HG02610 (cell line): Measurements from ENCODE around the gene HOXC4.

Experiments
- ATAC-seq: cut with Tn5 transposase; IDR thresholded peaks from one replicate; pipeline ENCODE4 v1.9.1; 2021; ENCODE audit warnings: mild to moderate bottlenecking, moderate library complexity; ENCODE audit not compliant: unreplicated experiment

The HOXC4 gene

DNA sequence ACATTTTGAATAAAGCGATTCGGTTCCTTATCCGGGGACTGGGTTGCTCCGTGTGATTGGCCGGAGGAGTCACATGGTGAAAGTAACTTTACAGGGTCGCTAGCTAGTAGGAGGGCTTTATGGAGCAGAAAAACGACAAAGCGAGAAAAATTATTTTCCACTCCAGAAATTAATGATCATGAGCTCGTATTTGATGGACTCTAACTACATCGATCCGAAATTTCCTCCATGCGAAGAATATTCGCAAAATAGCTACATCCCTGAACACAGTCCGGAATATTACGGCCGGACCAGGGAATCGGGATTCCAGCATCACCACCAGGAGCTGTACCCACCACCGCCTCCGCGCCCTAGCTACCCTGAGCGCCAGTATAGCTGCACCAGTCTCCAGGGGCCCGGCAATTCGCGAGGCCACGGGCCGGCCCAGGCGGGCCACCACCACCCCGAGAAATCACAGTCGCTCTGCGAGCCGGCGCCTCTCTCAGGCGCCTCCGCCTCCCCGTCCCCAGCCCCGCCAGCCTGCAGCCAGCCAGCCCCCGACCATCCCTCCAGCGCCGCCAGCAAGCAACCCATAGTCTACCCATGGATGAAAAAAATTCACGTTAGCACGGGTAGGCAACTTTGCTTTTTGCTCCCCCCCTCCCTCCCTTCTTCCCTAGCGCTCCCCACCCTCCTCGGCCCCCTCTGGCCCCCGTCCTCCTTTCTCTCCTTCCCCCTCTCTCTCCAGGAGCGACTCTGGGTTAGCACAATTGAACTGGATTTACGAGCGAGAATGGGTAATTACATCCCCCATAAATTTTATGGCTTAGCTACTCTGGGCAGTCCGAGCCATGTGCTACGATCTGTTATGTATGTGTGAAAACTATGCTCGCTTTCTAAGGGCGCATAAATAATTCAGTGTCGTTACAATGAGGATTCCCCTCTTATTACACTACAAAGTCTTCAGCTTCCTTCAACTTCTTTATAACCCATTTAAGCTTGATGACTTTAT lies at the start of gene HOXC4:
Gene HOXC4 (plus strand): TSS at position 85 of the 991 bp plus-strand sequence. CDS start 88 bp downstream, at position 173.
- ATAC-seq: peak; percentile 53

DNA sequence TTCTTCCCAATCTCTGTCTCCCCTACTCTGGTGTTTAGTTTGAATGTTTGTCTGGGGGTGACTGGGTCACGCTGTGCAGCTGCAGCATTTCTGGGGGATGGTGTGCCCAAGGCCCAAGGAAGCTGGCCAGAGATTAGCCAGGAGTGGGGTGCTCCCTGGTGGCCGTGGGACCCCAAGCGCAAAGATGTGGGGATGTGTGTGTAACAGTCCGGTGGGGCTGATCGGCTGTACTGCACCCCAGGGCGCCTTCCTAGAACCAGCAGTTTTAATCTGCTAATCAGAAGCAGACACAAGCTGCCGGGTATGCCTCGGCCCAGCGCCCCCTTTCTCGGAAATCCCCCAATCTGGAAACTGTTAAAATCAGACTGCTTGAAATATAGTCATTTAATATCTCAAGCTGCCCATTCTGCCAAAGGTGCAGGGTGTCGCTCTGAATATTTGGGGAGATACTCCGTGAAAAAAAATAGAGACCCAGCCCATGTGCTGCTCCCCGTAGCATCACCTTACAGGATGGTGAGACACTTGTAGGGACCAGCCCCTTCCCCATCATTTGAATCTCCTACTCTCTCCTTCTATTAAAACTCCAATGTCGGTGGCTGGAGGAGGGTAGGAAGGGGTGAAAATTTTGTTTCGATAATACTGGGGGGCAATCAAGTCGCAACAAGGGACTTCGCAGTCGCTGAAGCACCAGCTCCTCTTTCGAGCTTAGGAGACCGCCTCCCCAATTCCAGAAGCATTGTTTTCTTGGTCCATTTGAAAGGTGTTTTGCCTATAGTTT lies 49.4 kb upstream of the HOXC4 start:
- ATAC-seq: no peak

DNA sequence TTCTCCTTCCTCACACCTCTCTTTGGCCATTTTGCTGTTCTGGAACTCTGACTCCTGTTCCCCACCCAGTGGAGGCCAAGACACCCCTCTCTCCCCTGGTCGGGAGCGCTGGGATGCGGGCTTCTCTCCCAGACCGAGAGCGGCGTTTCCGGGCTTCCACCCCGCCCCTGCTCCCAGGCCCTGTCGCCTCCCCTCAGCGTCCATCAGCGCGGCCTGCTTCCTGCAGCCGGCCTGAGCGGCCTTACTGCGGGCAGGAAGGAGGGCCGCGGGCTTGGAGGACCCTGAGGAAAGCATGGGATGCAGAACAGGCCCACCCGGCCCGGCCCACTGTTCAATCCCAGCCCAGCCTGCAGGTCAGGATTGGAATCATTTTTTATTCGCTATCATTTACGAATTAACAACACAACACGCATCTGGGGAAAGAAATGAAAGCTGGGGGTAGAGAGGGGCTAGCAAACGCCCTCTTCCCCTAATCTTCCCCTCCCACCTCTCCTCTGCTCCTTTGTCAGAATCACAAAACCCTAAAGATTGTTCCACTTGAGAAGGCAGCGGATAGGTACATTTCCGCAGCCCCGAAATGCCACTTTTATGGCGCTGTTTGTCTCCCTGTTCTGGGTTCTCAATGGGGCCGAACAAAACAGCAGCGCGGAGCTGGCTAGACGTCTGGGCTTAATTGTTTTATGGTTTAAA lies 48.6 kb upstream of the HOXC4 start:
- ATAC-seq: no peak

DNA sequence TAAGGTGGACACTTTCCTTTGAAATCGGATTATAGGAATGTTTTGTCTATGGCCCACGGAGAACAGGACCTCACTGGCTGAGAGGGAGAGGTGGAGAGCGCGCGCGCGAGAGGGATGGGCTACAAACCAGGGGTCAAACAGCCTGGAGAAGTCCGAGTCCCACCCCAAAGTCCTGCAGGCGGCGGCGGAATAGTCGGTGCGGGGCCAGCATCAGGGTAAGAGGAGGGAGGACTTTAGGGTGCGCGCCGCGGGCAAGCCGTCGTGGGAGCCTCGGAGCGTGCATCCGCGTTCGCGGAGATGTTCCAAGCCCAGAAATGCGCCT lies 48.1 kb upstream of the HOXC4 start:
- ATAC-seq: no peak

DNA sequence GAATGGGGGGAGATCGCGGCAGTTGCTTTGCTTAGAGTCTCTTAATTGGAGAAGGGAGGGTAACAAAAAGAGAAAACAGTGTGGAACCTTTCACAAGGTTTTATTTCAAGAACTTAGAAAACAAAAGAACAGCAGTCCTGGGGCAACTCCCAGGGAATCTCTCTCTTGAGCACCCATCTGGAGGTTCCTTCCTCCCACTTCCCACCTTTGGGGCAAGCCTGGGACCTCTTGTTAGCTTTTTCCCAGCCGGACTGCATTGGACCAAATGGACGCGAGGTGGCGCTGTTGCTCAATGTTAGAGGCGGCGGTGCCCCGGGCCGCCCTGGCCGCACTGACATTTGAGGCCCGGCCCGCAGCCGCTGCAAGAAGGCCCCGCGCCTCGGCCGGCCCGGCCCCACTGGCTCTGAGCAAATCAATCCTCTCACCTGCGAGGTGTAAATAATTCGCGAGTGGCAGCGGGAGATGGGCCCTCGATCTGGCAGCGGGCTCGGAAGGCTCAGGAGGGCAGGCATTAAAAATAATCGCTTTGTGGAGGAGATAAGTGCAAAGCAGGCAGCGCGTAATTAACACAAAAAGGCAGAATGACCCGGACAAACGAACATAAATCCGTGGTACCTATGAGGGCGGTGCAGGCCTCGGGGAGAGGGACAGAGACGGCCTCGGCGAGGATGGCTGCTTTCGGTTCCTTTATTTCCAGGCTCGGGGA lies 47.6 kb upstream of the HOXC4 start:
- ATAC-seq: no peak

DNA sequence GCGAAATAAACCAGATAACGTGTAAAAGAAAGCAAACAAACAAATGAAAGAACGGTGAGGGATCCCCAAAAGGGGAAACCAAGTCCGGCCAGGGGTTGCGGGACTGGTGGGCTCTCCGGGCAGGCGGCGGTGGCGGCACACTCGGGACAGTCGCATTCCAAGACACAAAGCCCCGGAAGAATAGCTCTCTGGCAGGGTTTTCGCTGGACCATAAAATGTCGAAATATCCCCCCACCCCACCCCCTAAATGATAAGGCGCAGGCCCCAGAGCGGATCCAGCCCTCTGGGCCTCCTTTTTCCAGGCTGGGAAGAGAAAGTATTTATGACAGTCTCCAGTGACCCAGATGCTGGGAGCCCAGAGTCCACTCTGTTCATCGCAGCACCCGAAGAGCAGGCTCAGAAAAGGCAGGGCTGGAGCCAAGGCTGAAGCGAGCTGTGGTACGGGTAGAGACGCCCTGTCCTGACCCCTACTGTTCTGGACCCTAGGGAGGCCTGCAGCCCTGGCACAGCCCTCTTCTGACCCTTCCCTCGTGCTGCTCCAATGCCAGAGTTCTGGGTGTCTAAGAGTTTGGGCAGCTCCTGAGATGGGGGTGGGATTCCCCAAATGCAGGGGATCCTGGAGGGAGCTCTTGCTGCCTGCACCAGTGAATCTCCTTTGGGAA lies 46.9 kb upstream of the HOXC4 start:
- no peak for ATAC-seq

DNA sequence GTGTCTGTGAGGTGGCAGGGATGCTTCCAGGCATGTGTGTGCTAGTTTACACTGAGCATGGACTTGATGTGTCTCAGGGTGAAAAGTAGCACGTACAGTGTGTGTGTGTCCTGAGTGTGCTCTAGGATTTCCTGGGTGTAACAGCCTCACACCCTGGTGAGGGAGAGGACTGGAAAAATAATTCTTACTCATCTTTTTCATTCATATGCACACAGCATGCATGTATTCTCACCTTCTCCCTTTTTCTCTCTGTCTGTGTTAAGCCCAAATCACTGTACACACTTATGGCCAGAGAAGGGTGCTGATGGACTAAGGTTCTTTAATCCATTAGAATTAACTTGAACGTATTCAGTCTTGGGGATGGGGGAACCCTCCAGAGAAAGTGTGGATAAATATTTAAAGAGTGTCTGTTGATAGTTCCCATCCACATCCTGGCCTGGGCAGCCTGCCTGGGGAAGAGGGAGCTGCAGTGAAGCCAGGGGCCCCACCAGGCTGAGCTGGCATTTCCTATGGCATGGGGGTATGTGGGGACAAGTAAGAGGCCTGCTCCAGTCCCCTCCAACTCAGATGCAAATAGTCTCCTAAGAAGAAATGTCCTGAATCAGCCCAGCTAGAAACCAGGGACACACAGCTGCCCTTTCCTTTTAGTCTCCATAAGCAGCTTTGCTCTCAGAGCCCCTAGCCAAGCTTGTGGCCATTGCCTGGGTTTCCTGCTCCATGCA lies 45.9 kb upstream of the HOXC4 start:
- ATAC-seq: no peak

DNA sequence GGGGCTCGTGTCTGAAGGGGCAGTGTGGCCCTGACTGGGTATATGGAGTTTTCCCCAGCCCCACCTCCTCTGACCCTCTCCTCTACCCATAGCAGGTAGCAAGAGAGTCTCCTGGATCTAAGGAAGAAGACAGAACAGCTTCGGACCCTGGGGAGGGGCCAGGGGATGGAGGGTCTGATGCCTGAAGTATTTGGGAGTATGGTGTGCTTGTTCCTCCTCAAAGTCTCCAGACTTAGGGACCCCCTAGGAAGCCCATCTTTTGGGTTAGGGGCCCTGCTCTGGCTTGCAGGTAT lies 45.4 kb upstream of the HOXC4 start:
- ATAC-seq: no peak

DNA sequence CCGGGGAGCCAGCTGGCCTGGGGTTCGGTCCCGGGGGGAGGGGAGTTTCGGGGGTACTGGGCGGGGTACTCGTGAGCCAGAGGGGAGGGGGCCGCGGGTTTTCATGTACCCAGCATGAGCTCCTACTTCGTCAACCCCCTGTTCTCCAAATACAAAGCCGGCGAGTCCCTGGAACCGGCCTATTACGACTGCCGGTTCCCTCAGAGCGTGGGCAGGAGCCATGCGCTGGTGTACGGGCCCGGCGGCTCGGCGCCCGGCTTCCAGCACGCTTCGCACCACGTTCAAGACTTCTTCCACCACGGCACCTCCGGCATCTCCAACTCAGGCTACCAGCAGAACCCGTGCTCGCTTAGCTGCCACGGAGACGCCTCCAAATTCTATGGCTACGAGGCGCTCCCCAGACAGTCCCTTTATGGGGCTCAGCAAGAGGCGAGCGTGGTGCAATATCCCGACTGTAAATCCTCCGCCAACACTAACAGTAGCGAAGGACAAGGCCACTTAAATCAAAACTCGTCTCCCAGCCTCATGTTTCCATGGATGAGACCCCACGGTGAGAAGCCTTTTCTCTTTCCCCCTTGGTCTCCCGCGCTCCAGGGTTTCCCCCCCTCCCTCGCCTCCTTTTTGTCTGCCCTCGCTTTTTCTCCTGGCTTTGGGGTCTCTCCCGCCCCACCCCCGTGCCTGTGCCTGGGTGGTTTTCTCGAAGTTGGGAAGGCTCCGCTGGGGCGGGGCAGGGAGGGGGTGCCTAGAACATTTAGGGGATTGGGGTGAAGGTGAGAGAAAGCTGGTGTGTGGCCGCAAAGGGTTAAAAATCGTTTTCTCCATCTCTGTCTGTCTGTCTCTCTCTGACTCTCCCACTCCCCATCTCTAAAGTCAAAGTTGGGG lies 44.2 kb upstream of the HOXC4 start:
- ATAC-seq: no peak

DNA sequence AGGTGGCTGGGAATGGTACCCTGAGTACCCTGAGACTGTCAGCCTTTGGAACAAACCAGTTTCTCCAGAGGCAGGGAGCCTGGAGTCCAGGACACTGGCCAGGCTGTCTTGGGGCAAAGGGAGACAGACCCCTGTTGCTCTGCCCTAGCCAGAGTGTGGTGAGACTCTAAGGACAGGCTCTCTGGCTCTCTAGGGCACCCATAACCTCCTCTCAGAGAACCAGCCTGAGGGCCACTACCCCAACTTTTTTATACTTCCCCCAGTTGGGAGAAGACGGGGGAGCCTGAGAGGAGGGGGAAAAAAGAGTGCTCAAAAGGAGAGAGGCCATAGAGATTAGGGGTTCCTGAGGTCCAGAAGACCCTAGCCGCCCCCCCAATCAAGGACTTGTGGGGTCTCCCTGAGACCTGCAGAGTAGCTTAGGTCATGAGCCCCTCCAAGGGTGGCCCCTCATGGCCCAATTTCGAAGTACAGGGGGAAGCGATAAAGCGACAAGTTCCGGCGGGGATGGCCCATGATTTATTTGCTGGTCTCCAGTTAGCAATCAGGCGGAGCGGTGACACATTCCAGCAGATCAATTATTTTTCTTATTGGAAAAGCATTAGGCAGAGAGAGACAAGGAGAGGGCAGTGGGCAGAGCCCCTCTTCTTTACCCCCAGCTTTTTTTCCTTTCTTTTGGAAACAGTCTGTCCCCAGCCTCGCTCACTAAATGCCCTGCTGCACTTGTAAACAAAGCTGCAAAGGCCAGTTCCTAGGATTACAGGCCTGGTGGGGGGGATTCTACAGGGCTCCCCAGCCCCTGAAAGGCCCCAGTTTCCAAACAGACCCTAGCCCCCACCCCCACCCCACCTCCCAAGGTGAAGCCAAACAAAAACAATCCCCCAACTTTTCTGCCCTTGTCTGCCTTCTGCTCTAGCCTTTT lies 43.3 kb upstream of the HOXC4 start:
- ATAC-seq: no peak

DNA sequence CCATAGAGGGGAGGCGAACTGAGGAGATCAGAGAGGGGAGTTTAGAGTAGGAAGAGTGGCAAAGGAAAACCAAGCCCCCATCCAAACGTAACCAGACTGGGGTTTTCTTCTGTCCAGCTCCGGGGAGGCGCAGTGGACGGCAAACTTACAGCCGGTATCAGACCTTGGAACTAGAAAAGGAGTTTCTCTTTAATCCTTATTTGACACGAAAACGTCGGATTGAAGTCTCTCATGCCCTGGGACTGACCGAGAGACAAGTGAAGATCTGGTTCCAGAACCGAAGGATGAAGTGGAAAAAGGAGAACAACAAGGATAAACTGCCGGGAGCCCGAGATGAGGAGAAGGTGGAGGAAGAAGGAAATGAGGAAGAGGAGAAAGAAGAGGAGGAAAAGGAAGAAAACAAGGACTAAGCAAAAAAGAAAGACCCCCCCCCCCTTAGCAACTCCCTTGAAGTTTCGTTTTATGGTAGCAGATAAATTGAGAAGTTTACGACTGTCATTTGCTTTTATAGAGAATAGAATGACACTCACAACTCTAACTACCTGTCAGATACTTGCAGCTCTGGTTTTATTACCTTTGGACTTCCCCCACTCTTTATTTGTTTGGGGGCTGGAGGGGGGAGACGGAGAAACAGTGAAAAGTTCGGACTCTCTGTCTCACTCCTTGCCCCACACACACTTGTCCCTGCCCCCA lies 42.5 kb upstream of the HOXC4 start:
- no peak for ATAC-seq

DNA sequence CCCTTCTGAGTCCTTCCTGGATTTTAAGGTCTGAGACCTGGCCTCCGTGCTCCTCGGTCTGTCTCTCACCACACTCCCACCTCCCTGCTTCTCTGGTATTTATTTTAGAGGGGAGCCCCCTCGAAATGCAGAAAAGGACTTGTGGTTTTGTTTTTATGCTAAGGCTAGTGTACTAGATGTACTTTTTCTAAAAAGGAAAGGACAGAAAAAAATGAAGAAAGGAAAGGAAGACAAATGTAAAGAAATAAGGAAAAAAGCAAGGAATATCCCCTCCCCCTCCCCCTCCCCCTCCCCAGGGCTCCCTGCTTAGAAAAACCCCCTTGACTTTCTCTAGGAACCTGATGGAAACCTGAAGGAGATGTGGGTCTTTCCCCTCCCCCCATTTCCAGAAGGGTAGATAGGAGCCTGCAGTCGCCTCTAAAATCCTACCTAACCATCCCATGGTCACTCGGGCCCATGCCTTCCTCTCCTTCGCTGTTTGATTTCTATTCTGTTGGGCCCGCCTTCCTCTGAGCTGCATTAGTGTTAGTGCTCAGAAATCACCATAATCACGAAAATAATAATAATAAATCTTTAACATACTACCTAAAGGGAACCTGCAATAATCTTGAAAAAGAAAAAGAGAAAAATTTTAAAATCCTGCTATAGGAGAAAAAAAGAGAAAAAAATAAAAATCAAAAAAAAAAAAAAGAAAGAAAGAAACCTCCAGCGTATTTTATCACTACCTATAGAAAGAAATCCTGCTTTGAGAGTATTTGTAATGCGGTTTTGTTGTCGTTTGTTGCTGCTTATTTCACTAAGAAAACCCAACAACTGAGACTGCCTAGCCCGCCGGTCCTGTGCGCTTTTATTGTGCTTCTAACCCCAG lies 41.7 kb upstream of the HOXC4 start:
- no peak for ATAC-seq

DNA sequence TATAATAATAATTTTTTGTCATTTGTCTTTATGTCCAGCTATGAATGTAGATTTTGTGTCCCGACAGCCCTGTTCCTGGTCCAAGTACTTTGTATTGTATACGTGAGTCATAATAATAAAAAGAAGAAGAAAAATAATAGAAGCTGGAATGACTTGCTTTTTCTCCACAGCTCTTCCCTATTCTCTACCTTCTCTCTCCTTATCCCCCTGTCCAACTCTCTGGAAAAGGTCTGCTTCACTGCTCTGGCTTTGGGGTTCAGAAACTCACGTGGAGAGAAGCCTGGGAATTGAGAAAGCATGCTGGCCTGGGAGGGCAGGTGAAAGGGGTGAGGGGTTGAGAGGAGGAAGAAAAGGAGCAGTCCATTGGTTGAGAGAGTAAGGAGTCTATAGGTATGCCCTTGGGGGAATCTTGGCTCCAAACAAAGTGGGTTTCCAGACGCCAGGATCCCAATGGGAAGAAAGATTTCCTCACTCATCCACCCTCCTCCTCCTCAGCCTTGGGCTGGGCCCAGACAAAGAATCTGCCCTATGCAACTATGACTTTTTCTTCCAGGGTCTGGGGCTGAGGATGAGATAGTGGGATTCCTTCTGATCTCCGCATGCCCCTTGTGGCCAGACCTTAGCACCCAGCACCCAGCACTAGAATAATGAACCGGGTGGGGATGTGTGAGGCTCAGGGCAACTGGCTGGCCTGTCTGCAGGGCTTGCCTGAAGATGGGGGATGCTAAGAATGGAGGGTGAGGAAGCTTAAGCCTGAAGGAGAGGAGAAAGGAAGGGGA lies 40.8 kb upstream of the HOXC4 start:
- no peak for ATAC-seq

DNA sequence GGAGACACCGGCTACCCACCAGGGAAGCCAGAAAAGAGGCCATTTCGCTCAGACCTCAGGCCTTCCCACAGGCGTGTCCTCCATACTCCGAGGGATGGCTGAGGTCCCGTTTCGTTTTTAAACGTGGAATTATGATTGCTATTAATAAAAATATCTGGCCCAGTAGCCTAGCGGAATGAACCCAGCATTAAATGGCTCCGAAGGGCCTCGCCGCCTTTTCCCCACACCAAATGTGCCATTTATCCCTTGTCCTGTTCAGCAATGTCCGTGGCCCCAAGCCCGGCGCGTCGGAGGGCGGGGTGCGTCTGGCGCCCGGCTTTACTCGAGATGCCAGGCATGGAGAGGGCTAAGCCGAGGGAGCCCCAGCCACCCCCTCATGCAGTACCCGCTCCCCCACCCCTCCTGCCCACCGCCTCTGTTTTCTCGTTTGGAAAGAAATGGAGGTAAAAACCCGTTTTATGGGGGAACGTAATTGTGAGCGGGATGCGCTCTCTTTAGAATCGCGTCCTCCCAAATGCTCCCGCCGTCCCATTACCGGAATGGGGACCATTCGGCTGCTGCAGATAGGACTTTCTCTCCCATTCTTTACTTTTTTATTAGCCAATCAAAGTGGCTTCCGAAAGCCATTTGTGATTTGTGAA lies 39.1 kb upstream of the HOXC4 start:
- ATAC-seq: no peak
